ENCODE measurements around the gene TDRD12. TPM values are rescaled to one million over a fixed set of nuclear protein-coding genes. Genes with fewer than 3 reads are reported as not detected.
"Not testable (repeated sequence)": the region's sequence is repeated elsewhere in the genome, so short reads cannot be mapped to it uniquely, and the experiment has no call there.

TDRD12 gene
- total and polyA plus RNA-seq, 4 donors = under 0.01 to 0.23 (median 0.02) TPM; not detected in 1

GRCh38 chr19:32743021-32743420 lies 23.5 kb downstream of the TDRD12 start:
- H3K27ac ChIP-seq (ENCODE audit: low read depth in 1 of 2, low read length in 2 of 2) = no peak overlapping the region
- no peaks in the 10 kb centered on the region for H3K36me3 ChIP-seq (ENCODE audit: control insufficient read depth in 4 of 4, insufficient read depth in 3 of 4, low read depth in 1 of 4, low read length in 3 of 4)
- DNase-seq (ENCODE audit: low spot score) = no peak
- TF ChIP-seq YY1 (IDR thresholded peaks at IDR 0.05) (no peak), MAX (IDR thresholded peaks at IDR 0.05) (no peak), ATF3 (IDR thresholded peaks at IDR 0.05) (no peak), RAD21 (IDR thresholded peaks at IDR 0.05) (no peak), EGR1 (IDR thresholded peaks at IDR 0.05; ENCODE audit: low read depth in 2 of 2) (no peak), HNF4G (IDR thresholded peaks at IDR 0.05) (no peak)
- 98% methylated on average over 9 of the region's 9 CpGs for WGBS
- H3K4me1 ChIP-seq (ENCODE audit: control insufficient read depth in 4 of 4, insufficient read depth in 4 of 4, low read length in 3 of 4) = no peaks in the 10 kb centered on the region
- H3K9ac ChIP-seq (ENCODE audit: low read depth in 1 of 2, low read length in 2 of 2) = no peak overlapping the region
- H3K9me3 ChIP-seq (ENCODE audit: control insufficient read depth in 4 of 4, low read length in 3 of 4) = no peaks in the 10 kb centered on the region
- no peaks in the 10 kb centered on the region for H3K27me3 ChIP-seq (ENCODE audit: control insufficient read depth in 4 of 4, insufficient read depth in 4 of 4, low read length in 3 of 4)
- no peak overlapping the region for H3K4me3 ChIP-seq (ENCODE audit: low read depth in 1 of 3, low read length in 3 of 3)

GRCh38 chr19:32743447-32743846 lies 23.9 kb downstream of the TDRD12 start:
- TF ChIP-seq YY1 (IDR thresholded peaks at IDR 0.05) = no peak
- no peak for TF ChIP-seq NR2F2 (IDR thresholded peaks at IDR 0.05)
- no peak for TF ChIP-seq RAD21 (IDR thresholded peaks at IDR 0.05)
- no peak for TF ChIP-seq HNF4G (IDR thresholded peaks at IDR 0.05)
- Histone ChIP-seq H3K9ac (ENCODE audit: low read depth in 1 of 2, low read length in 2 of 2) (no peak overlapping the region), H3K36me3 (ENCODE audit: control insufficient read depth in 4 of 4, insufficient read depth in 3 of 4, low read depth in 1 of 4, low read length in 3 of 4) (no peaks in the 10 kb centered on the region), H3K4me3 (ENCODE audit: low read depth in 1 of 3, low read length in 3 of 3) (no peak overlapping the region), H3K4me1 (ENCODE audit: control insufficient read depth in 4 of 4, insufficient read depth in 4 of 4, low read length in 3 of 4) (no peaks in the 10 kb centered on the region), H3K27me3 (ENCODE audit: control insufficient read depth in 4 of 4, insufficient read depth in 4 of 4, low read length in 3 of 4) (no peaks in the 10 kb centered on the region), H3K27ac (ENCODE audit: low read depth in 1 of 2, low read length in 2 of 2) (no peak overlapping the region), H3K9me3 (ENCODE audit: control insufficient read depth in 4 of 4, low read length in 3 of 4) (no peaks in the 10 kb centered on the region)
- no peak for DNase-seq (ENCODE audit: low spot score)
- WGBS = 98% methylated on average over 4 of the region's 4 CpGs

- no peaks in the 10 kb centered on the region for H3K27me3 ChIP-seq (ENCODE audit: control insufficient read depth in 4 of 4, insufficient read depth in 4 of 4, low read length in 3 of 4)
- H3K9ac ChIP-seq (ENCODE audit: low read depth in 1 of 2, low read length in 2 of 2) = no peak overlapping the region
- 87% methylated on average over 18 of the region's 18 CpGs for WGBS
- H3K4me1 ChIP-seq (ENCODE audit: control insufficient read depth in 4 of 4, insufficient read depth in 4 of 4, low read length in 3 of 4) = no peaks in the 10 kb centered on the region
- DNase-seq (ENCODE audit: low spot score) = no peak
- TF ChIP-seq REST (IDR thresholded peaks at IDR 0.05) = no peak
- no peak for TF ChIP-seq ATF3 (IDR thresholded peaks at IDR 0.05)
- TF ChIP-seq FOXA2 (IDR thresholded peaks at IDR 0.05) = no peak
- TF ChIP-seq MAX (IDR thresholded peaks at IDR 0.05) = no peak
- no peak for TF ChIP-seq TAF1 (conservative IDR thresholded peaks at IDR 0.05)
- no peak for TF ChIP-seq HNF4G (IDR thresholded peaks at IDR 0.05)
- TF ChIP-seq SP1 (IDR thresholded peaks at IDR 0.05) = no peak
- H3K9me3 ChIP-seq (ENCODE audit: control insufficient read depth in 4 of 4, low read length in 3 of 4) = no peaks in the 10 kb centered on the region
- H3K27ac ChIP-seq (ENCODE audit: low read depth in 1 of 2, low read length in 2 of 2) = no peak overlapping the region
- H3K4me3 ChIP-seq (ENCODE audit: low read depth in 1 of 3, low read length in 3 of 3) = no peak overlapping the region
- H3K36me3 ChIP-seq (ENCODE audit: control insufficient read depth in 4 of 4, insufficient read depth in 3 of 4, low read depth in 1 of 4, low read length in 3 of 4) = no peaks in the 10 kb centered on the region
Measured at GRCh38 chr19:32744555-32745325, 25.2 kb downstream of the TDRD12 start.

GRCh38 chr19:32745594-32746251 lies 26.2 kb downstream of the TDRD12 start:
- H3K36me3 ChIP-seq (ENCODE audit: control insufficient read depth in 4 of 4, insufficient read depth in 3 of 4, low read depth in 1 of 4, low read length in 3 of 4); H3K27me3 ChIP-seq (ENCODE audit: control insufficient read depth in 4 of 4, insufficient read depth in 4 of 4, low read length in 3 of 4); H3K4me3 ChIP-seq (ENCODE audit: low read depth in 1 of 3, low read length in 3 of 3); H3K9me3 ChIP-seq (ENCODE audit: control insufficient read depth in 4 of 4, low read length in 3 of 4); DNase-seq (ENCODE audit: low spot score); H3K27ac ChIP-seq (ENCODE audit: low read depth in 1 of 2, low read length in 2 of 2); H3K4me1 ChIP-seq (ENCODE audit: control insufficient read depth in 4 of 4, insufficient read depth in 4 of 4, low read length in 3 of 4); H3K9ac ChIP-seq (ENCODE audit: low read depth in 1 of 2, low read length in 2 of 2): not testable (repeated sequence)
- WGBS = 50% methylated on average over 2 of the region's 2 CpGs

- not testable (repeated sequence) for H3K9me3 ChIP-seq (ENCODE audit: control insufficient read depth in 4 of 4, low read length in 3 of 4); H3K36me3 ChIP-seq (ENCODE audit: control insufficient read depth in 4 of 4, insufficient read depth in 3 of 4, low read depth in 1 of 4, low read length in 3 of 4); H3K4me1 ChIP-seq (ENCODE audit: control insufficient read depth in 4 of 4, insufficient read depth in 4 of 4, low read length in 3 of 4); H3K9ac ChIP-seq (ENCODE audit: low read depth in 1 of 2, low read length in 2 of 2); H3K27ac ChIP-seq (ENCODE audit: low read depth in 1 of 2, low read length in 2 of 2); H3K4me3 ChIP-seq (ENCODE audit: low read depth in 1 of 3, low read length in 3 of 3); H3K27me3 ChIP-seq (ENCODE audit: control insufficient read depth in 4 of 4, insufficient read depth in 4 of 4, low read length in 3 of 4); DNase-seq (ENCODE audit: low spot score)
- WGBS = 30% methylated on average over 2 of the region's 2 CpGs
Measured at GRCh38 chr19:32746631-32747196, 27.1 kb downstream of the TDRD12 start.

Measured in liver (tissue), 9 donors.